ENCODE data around the gene EIF3C.
"Not testable (repeated sequence)": the region's sequence is repeated elsewhere in the genome, so short reads cannot be mapped to it uniquely, and the experiment has no call there.

DNA sequence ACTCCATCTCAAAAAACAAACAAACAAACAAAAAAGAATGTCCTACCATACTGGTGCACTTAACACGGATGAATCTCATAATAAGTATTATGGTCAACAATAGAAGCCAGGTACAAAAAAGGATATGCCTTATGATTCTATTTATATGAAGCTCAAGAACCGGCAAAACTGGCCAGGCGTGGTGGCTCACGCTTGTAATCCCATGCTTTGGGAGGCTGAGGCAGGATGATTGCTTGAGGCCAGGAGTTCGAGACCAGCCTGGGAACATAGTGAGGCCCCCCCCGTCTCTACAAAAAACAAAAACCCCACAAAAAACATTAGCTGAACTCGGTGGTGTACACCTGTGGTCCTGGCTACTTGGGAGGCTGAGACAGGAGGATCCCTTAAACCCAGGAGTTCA is 7.0 kb upstream of the EIF3C start:
- TF ChIP-seq, protein P1, sequence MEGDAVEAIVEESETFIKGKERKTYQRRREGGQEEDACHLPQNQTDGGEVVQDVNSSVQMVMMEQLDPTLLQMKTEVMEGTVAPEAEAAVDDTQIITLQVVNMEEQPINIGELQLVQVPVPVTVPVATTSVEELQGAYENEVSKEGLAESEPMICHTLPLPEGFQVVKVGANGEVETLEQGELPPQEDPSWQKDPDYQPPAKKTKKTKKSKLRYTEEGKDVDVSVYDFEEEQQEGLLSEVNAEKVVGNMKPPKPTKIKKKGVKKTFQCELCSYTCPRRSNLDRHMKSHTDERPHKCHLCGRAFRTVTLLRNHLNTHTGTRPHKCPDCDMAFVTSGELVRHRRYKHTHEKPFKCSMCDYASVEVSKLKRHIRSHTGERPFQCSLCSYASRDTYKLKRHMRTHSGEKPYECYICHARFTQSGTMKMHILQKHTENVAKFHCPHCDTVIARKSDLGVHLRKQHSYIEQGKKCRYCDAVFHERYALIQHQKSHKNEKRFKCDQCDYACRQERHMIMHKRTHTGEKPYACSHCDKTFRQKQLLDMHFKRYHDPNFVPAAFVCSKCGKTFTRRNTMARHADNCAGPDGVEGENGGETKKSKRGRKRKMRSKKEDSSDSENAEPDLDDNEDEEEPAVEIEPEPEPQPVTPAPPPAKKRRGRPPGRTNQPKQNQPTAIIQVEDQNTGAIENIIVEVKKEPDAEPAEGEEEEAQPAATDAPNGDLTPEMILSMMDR (conservative IDR thresholded peaks at IDR 0.05; ENCODE audit: low read depth, low read length), result not testable (repeated sequence)
- TF ChIP-seq SMC3 (IDR thresholded peaks at IDR 0.05; ENCODE audit: low read depth, low read length); POLR2A (IDR thresholded peaks at IDR 0.05; ENCODE audit: low read depth, low read length); MXI1 (IDR thresholded peaks at IDR 0.05; ENCODE audit: borderline replicate concordance, low read depth, low read length); RCOR1 (IDR thresholded peaks at IDR 0.05; ENCODE audit: insufficient replicate concordance, low read length): not testable (repeated sequence)
- TF ChIP-seq, protein P2, sequence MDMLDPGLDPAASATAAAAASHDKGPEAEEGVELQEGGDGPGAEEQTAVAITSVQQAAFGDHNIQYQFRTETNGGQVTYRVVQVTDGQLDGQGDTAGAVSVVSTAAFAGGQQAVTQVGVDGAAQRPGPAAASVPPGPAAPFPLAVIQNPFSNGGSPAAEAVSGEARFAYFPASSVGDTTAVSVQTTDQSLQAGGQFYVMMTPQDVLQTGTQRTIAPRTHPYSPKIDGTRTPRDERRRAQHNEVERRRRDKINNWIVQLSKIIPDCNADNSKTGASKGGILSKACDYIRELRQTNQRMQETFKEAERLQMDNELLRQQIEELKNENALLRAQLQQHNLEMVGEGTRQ (IDR thresholded peaks at IDR 0.05; ENCODE audit: low read depth, low read length), result not testable (repeated sequence)

Data from IMR-90 (cell line).